LNCAP (cell line): ENCODE measurements around the gene VPS16.

ENCODE experiments used
- CTCF ChIP-seq: fragments of 450-650 bp; IDR thresholded peaks from 2 replicates; pipeline ENCODE4 v1.5.1; 2017; ENCODE audit warnings: mild to moderate bottlenecking

VPS16 gene

GRCh38 chr20:2840967-2841531 is 504 bp downstream of the VPS16 start:
- no peak for TF ChIP-seq CTCF

DNA sequence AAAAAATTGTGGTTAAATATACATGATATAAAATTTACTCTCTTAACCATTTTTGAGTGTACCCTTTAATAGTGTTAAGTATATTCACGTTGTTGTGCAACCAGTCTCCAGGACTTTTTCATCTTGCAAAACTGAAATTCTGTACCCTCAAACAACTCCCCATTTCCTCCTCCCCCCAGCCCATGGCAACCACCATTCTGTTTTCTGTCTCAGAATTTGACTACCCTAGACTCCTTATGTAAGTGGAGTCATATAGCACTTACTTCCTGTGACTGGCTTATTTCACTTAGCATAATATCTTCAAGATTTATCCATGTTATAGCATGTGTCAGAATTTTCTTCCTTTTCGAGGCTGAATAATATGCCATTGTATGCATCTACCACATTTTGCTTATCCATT is 5.1 kb downstream of the VPS16 start:
- TF ChIP-seq CTCF = no peak

GRCh38 chr20:2846698-2847097 is 6.2 kb downstream of the VPS16 start:
- no peak for TF ChIP-seq CTCF

- TF ChIP-seq CTCF = no peak
Measured at GRCh38 chr20:2847802-2848201, 7.3 kb downstream of the VPS16 start.

DNA sequence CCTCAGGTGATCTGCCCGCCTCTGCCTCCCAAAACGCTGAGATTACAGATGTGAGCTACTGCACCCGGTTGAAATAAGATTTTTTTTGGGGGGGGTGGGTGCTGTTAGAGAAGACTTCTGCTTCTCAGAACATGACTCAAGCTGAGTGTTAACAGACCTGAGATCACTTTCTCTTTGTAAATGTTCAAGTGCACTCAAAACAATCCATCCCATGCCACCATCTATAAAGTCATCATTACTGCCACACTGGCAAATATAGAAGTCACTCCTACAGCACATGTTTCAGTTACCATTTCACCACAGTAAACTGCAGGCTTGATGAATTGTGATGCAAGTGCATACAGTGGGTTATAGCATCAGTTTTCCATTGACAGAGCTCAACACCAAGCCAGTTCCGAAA is 9.0 kb downstream of the VPS16 start:
- no peak for TF ChIP-seq CTCF

GRCh38 chr20:2851086-2851485 is 10.5 kb downstream of the VPS16 start:
- no peak for TF ChIP-seq CTCF

DNA sequence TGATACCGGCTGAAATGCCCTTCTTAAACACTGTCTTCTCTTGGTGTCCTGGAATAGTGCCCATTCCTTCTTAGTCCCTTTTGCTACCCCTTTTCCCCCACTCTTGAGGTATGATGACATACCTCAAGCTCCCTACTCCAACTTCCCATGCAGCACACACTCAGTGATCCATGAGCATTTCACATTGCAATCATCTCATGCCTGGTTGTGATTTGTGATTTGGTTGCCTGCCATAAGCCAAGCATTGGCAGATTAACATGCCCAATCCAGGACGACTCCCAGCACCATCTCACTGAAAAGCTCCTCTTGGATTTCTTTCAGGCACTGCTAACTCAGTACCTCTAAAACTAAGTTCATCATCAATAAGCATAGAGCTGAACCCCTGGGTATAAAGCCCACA is 18.0 kb downstream of the VPS16 start:
- no peak for TF ChIP-seq CTCF
